Measurements from ENCODE around the gene TAAR8.

TAAR8 gene

GRCh38 chr6:132552372-132552771 lies at the start of gene TAAR8:
TAAR8 (plus strand) TSS chr6:132552672; CDS start chr6:132552693, 21 bp downstream.
- Histone ChIP-seq H3K4me1 (ENCODE audit: control insufficient read depth, insufficient read depth, low read length) (no peaks in the 10 kb centered on the region), H3K9me3 (ENCODE audit: control insufficient read depth, low read length) (no peaks in the 10 kb centered on the region), H3K4me3 (ENCODE audit: low read length) (no peak within 1 kb of the TSS), H3K9ac (ENCODE audit: low read length) (no peak within 1 kb of the TSS), H3K36me3 (ENCODE audit: control insufficient read depth, insufficient read depth, low read length, severe bottlenecking) (no peaks in the 10 kb centered on the region), H3K27me3 (replicated peaks; ENCODE audit: control insufficient read depth, insufficient read depth, low read length) (peaks cover 22% of the 10 kb centered on the region)
- no peak for DNase-seq (ENCODE audit: low read depth)

- Histone ChIP-seq H3K4me1 (ENCODE audit: control insufficient read depth, insufficient read depth, low read length) (peaks cover 18% of the 10 kb centered on the region), H3K9ac (ENCODE audit: low read length) (no peak overlapping the region), H3K4me3 (ENCODE audit: low read length) (no peak overlapping the region), H3K36me3 (ENCODE audit: control insufficient read depth, insufficient read depth, low read length, severe bottlenecking) (peaks cover 60% of the 10 kb centered on the region), H3K9me3 (ENCODE audit: control insufficient read depth, low read length) (no peaks in the 10 kb centered on the region), H3K27me3 (replicated peaks; ENCODE audit: control insufficient read depth, insufficient read depth, low read length) (no peaks in the 10 kb centered on the region)
- no peak for DNase-seq (ENCODE audit: low read depth)
Observed at GRCh38 chr6:132504757-132505156, 47.7 kb upstream of the TAAR8 start.

- peaks cover 14% of the 10 kb centered on the region for H3K4me1 ChIP-seq (ENCODE audit: control insufficient read depth, insufficient read depth, low read length)
- no peak overlapping the region for H3K9ac ChIP-seq (ENCODE audit: low read length)
- no peaks in the 10 kb centered on the region for H3K27me3 ChIP-seq (replicated peaks; ENCODE audit: control insufficient read depth, insufficient read depth, low read length)
- no peak for DNase-seq (ENCODE audit: low read depth)
- H3K36me3 ChIP-seq (ENCODE audit: control insufficient read depth, insufficient read depth, low read length, severe bottlenecking) = peaks cover 57% of the 10 kb centered on the region
- H3K4me3 ChIP-seq (ENCODE audit: low read length) = no peak overlapping the region
- no peaks in the 10 kb centered on the region for H3K9me3 ChIP-seq (ENCODE audit: control insufficient read depth, low read length)
Observed at GRCh38 chr6:132505158-132505557, 47.3 kb upstream of the TAAR8 start.

- no peak overlapping the region for H3K9ac ChIP-seq (ENCODE audit: low read length)
- no peaks in the 10 kb centered on the region for H3K27me3 ChIP-seq (replicated peaks; ENCODE audit: control insufficient read depth, insufficient read depth, low read length)
- no peak for DNase-seq (ENCODE audit: low read depth)
- H3K9me3 ChIP-seq (ENCODE audit: control insufficient read depth, low read length) = no peaks in the 10 kb centered on the region
- H3K36me3 ChIP-seq (ENCODE audit: control insufficient read depth, insufficient read depth, low read length, severe bottlenecking) = peaks cover 44% of the 10 kb centered on the region
- no peak overlapping the region for H3K4me3 ChIP-seq (ENCODE audit: low read length)
- H3K4me1 ChIP-seq (ENCODE audit: control insufficient read depth, insufficient read depth, low read length) = peaks cover 24% of the 10 kb centered on the region
Observed at GRCh38 chr6:132506461-132506860, 46.0 kb upstream of the TAAR8 start.

- DNase-seq (ENCODE audit: low read depth) = no peak
- Histone ChIP-seq H3K9ac (ENCODE audit: low read length) (no peak overlapping the region), H3K9me3 (ENCODE audit: control insufficient read depth, low read length) (no peaks in the 10 kb centered on the region), H3K4me1 (ENCODE audit: control insufficient read depth, insufficient read depth, low read length) (peaks cover 25% of the 10 kb centered on the region), H3K27me3 (replicated peaks; ENCODE audit: control insufficient read depth, insufficient read depth, low read length) (no peaks in the 10 kb centered on the region), H3K4me3 (ENCODE audit: low read length) (no peak overlapping the region), H3K36me3 (ENCODE audit: control insufficient read depth, insufficient read depth, low read length, severe bottlenecking) (peaks cover 38% of the 10 kb centered on the region)
Observed at GRCh38 chr6:132506869-132507808, 45.3 kb upstream of the TAAR8 start.

- H3K4me1 ChIP-seq (ENCODE audit: control insufficient read depth, insufficient read depth, low read length) = peaks cover 40% of the 10 kb centered on the region
- peak overlapping the region; percentile 94 for H3K9ac ChIP-seq (ENCODE audit: low read length)
- H3K36me3 ChIP-seq (ENCODE audit: control insufficient read depth, insufficient read depth, low read length, severe bottlenecking) = peaks cover 16% of the 10 kb centered on the region
- DNase-seq (ENCODE audit: low read depth) = peak; percentile 45
- H3K9me3 ChIP-seq (ENCODE audit: control insufficient read depth, low read length) = no peaks in the 10 kb centered on the region
- H3K4me3 ChIP-seq (ENCODE audit: low read length) = peak overlapping the region; percentile 96
- no peaks in the 10 kb centered on the region for H3K27me3 ChIP-seq (replicated peaks; ENCODE audit: control insufficient read depth, insufficient read depth, low read length)
Observed at GRCh38 chr6:132511210-132511830, 41.2 kb upstream of the TAAR8 start.

GRCh38 chr6:132511831-132512220 lies 40.6 kb upstream of the TAAR8 start:
- peaks cover 40% of the 10 kb centered on the region for H3K4me1 ChIP-seq (ENCODE audit: control insufficient read depth, insufficient read depth, low read length)
- no peaks in the 10 kb centered on the region for H3K9me3 ChIP-seq (ENCODE audit: control insufficient read depth, low read length)
- H3K9ac ChIP-seq (ENCODE audit: low read length) = peak overlapping the region; percentile 94
- DNase-seq (ENCODE audit: low read depth) = no peak
- H3K27me3 ChIP-seq (replicated peaks; ENCODE audit: control insufficient read depth, insufficient read depth, low read length) = no peaks in the 10 kb centered on the region
- peaks cover 16% of the 10 kb centered on the region for H3K36me3 ChIP-seq (ENCODE audit: control insufficient read depth, insufficient read depth, low read length, severe bottlenecking)
- peak overlapping the region; percentile 96 for H3K4me3 ChIP-seq (ENCODE audit: low read length)

- H3K9me3 ChIP-seq (ENCODE audit: control insufficient read depth, low read length) = no peaks in the 10 kb centered on the region
- no peak for DNase-seq (ENCODE audit: low read depth)
- H3K4me1 ChIP-seq (ENCODE audit: control insufficient read depth, insufficient read depth, low read length) = peaks cover 40% of the 10 kb centered on the region
- H3K27me3 ChIP-seq (replicated peaks; ENCODE audit: control insufficient read depth, insufficient read depth, low read length) = no peaks in the 10 kb centered on the region
- peaks cover 13% of the 10 kb centered on the region for H3K36me3 ChIP-seq (ENCODE audit: control insufficient read depth, insufficient read depth, low read length, severe bottlenecking)
- H3K9ac ChIP-seq (ENCODE audit: low read length) = peak overlapping the region; percentile 94
- peak overlapping the region; percentile 96 for H3K4me3 ChIP-seq (ENCODE audit: low read length)
Observed at GRCh38 chr6:132512342-132512637, 40.2 kb upstream of the TAAR8 start.

- peak; percentile 95 for DNase-seq (ENCODE audit: low read depth)
- peaks cover 9% of the 10 kb centered on the region for H3K36me3 ChIP-seq (ENCODE audit: control insufficient read depth, insufficient read depth, low read length, severe bottlenecking)
- peak within 1 kb of the TSS; percentile 94 for H3K9ac ChIP-seq (ENCODE audit: low read length)
- H3K4me3 ChIP-seq (ENCODE audit: low read length) = peak within 1 kb of the TSS; percentile 96
- peaks cover 40% of the 10 kb centered on the region for H3K4me1 ChIP-seq (ENCODE audit: control insufficient read depth, insufficient read depth, low read length)
- no peaks in the 10 kb centered on the region for H3K27me3 ChIP-seq (replicated peaks; ENCODE audit: control insufficient read depth, insufficient read depth, low read length)
- H3K9me3 ChIP-seq (ENCODE audit: control insufficient read depth, low read length) = no peaks in the 10 kb centered on the region
Observed at GRCh38 chr6:132512638-132513632, 39.5 kb upstream of the TAAR8 start, which contains the start of gene STX7. STX7 (minus strand) TSS chr6:132513116; CDS start chr6:132503530, 9,586 bp downstream.

- Histone ChIP-seq H3K9me3 (ENCODE audit: control insufficient read depth, low read length) (no peaks in the 10 kb centered on the region), H3K4me1 (ENCODE audit: control insufficient read depth, insufficient read depth, low read length) (peaks cover 40% of the 10 kb centered on the region), H3K4me3 (ENCODE audit: low read length) (peak overlapping the region; percentile 96), H3K27me3 (replicated peaks; ENCODE audit: control insufficient read depth, insufficient read depth, low read length) (no peaks in the 10 kb centered on the region), H3K9ac (ENCODE audit: low read length) (peak overlapping the region; percentile 94), H3K36me3 (ENCODE audit: control insufficient read depth, insufficient read depth, low read length, severe bottlenecking) (no peaks in the 10 kb centered on the region)
- peak; percentile 77 for DNase-seq (ENCODE audit: low read depth)
Observed at GRCh38 chr6:132513831-132514545, 38.5 kb upstream of the TAAR8 start.
